AG09319 (cell line): ENCODE measurements around the gene GNE.
"Not testable (repeated sequence)": the region's sequence is repeated elsewhere in the genome, so short reads cannot be mapped to it uniquely, and the experiment has no call there.

Experiments
- DNase-seq: peaks from one replicate; pipeline ENCODE4 v3.0.0-alpha.2; 2010; ENCODE audit warnings: low read depth; ENCODE audit errors: extremely low read depth
- TF ChIP-seq, protein P1 (sequence below): IDR thresholded peaks from 2 replicates; pipeline ENCODE4 v1.5.1; 2011; ENCODE audit warnings: low read depth, mild to moderate bottlenecking, inconsistent platforms, low read length, moderate library complexity

The GNE gene

DNA sequence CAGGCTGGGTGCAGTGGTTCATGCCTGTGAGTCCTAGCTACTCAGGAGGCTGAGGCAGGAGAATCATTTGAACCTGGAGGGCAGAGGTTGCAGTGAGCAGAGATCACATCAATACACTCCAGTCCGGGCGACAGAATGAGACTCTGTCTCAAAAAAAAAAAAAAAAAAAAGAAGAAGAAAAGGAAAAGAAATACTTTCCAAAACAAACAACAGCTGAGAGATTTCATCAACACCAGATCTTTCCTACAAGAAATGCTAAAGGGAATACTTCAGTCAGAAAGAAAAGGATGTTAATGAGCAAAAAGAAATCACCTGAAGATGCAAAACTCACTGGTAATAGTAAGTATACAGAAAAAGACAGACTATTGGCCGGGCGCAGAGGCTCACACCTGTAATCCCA lies 80.7 kb downstream of the GNE start:
- no peak for DNase-seq

DNA sequence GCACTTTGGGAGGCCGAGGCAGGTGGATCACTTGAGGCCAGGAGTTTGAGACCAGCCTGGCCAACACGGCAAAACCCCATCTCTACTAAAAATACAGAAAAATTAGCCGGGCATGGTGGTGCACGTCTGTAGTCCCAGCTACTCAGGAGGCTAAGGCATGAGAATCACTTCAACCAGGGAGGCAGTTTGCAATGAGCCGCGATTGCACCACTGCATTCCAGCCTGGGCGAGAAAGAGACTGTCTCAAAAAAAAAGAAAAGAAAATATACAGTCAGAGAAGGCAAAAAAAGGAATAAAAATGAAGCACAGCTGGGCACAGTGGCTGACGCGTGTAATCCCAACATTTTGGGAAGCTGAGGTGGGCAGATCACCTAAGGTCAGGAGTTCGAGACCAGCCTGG lies 81.8 kb downstream of the GNE start:
- not testable (repeated sequence) for DNase-seq

More for the DNA sequence above, 80.7 kb downstream of the GNE start:
- TF ChIP-seq, protein P1, sequence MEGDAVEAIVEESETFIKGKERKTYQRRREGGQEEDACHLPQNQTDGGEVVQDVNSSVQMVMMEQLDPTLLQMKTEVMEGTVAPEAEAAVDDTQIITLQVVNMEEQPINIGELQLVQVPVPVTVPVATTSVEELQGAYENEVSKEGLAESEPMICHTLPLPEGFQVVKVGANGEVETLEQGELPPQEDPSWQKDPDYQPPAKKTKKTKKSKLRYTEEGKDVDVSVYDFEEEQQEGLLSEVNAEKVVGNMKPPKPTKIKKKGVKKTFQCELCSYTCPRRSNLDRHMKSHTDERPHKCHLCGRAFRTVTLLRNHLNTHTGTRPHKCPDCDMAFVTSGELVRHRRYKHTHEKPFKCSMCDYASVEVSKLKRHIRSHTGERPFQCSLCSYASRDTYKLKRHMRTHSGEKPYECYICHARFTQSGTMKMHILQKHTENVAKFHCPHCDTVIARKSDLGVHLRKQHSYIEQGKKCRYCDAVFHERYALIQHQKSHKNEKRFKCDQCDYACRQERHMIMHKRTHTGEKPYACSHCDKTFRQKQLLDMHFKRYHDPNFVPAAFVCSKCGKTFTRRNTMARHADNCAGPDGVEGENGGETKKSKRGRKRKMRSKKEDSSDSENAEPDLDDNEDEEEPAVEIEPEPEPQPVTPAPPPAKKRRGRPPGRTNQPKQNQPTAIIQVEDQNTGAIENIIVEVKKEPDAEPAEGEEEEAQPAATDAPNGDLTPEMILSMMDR: no peak

DNA sequence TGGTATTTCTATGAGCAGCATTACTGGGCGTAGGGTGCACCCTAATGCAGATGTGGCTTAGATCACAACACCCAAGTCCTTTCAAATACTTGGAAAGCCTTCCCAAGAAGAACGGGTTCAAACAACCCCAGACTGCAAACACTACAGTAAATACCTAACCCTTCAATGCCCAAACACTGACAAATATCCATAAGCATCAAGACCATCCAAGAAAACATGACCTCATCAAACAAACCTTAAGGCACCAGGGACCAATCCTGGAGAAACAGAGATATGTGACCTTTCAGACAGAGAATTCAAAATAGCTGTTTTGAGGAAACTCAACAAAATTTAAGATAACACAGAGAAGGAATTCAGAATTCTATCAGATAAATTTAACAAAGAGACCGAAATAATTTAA lies 83.0 kb downstream of the GNE start:
- DNase-seq: not testable (repeated sequence)

DNA sequence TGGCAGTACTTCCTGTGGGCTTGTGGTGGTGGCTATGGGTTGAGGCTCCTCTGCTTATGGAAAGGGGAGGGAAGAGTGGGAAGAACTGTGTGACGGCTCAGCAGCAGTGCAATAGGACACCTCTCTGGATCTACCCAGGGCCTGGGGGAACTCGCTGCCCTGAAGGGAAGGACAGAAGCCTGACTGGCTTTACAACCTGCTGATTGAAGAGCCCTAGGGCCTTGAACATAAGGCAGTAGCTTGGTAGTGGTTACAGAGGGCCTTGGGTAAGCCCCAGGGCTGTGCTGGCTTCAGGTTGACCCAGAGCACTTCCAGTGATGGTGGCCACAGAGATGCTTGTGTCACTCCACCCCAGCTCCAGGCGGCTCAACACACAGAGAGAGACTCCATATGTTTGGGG lies 83.5 kb downstream of the GNE start:
- TF ChIP-seq, protein P1: no peak
- DNase-seq: no peak

DNA sequence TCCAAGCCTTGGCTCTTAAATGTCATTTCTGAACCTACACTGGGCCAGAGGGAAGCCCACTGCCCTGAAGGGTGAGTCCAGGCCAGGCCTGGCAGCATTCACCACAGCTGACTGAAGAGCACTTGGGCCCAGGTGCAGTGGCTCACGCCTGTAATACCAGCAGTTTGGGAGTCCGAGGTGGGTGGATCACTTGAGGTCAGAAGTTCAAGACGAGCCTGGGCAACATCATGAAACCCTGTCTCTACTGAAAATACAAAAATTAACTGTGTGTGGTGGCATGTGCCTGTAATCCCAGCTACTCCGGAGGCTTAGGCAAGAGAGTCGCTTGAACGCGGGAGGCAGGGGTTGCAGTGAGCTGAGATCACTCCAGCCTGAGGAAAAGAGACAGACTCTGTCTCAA lies 84.0 kb downstream of the GNE start:
- TF ChIP-seq, protein P1: no peak
- DNase-seq: no peak

DNA sequence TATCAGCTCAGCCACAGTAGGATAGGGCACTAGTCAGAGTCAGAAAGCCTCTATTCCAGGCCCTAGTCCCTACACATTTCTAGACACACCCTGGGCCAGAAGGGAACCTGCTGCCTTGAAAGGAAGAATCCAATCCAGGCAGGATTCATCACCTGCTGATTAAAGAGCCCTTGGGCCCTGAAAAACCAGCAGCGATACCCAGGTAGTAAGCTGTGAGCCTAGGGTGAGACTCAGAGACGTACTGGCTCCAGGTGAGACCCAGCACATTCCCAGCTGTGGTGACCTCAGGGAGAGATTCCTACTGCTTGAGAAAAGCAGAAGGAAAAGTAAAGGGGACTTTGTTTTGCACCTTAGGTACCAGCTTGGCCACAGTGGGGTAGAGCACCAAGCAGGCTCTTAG lies 84.4 kb downstream of the GNE start:
- DNase-seq: no peak
- TF ChIP-seq, protein P1: no peak

DNA sequence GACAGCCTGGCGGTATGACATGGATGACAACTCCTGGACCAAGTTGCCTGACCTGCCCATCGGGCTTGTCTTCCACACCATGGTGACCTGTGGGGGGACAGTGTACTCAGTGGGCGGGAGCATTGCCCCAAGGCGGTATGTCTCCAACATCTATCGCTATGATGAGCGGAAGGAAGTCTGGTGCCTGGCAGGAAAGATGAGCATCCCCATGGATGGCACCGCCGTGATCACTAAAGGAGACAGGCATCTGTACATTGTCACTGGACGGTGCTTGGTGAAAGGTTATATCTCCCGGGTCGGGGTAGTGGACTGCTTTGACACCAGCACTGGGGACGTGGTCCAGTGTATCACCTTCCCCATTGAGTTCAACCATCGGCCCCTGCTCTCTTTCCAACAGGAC lies 87.7 kb downstream of the GNE start:
- TF ChIP-seq, protein P1: no peak

DNA sequence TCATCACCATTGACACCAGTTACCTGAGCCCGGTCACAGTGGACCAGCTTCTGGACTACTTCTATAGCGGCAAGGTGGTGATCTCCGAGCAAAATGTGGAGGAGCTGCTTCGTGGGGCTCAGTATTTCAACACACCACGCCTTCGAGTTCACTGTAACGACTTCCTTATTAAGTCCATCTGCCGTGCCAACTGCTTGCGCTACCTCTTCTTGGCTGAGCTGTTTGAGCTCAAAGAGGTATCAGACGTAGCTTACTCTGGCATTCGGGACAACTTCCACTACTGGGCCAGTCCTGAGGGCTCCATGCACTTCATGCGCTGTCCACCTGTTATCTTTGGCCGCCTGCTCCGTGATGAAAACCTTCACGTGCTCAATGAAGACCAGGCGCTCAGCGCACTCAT lies 88.5 kb downstream of the GNE start:
- DNase-seq: no peak
- TF ChIP-seq, protein P1: no peak

More for the DNA sequence above, 87.7 kb downstream of the GNE start:
- no peak for DNase-seq

DNA sequence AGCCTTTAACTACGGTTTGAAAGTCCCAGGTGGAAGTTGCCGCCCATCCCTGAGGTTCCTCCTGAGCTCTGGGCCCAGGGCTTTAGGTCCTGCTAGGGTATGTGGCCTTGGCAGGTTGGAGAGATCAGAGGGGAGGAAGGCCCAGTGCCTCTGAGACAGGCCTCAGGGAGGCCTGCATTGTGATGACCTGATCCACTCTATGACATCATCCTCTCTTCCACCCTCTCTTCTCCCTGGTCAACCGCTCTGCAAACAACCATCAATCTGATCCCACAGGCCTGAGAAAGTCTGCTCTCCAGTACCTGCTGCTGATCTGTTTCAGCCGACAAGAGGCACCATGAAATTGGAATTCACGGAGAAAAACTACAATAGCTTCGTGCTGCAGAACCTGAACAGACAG lies 89.1 kb downstream of the GNE start, which contains the start of gene CCIN:
Gene CCIN (plus strand): TSS at position 223 of the 400 bp plus-strand sequence. CDS start 115 bp downstream, at position 338.
- no peak for DNase-seq
- TF ChIP-seq, protein P1: no peak
